GM21723 (cell line): Measurements from ENCODE around the gene CBX1.
"Not testable (repeated sequence)": the region's sequence is repeated elsewhere in the genome, so short reads cannot be mapped to it uniquely, and the experiment has no call there.

Source experiments
- ATAC-seq: cut with Tn5 transposase; IDR thresholded peaks from one replicate; pipeline ENCODE4 v1.9.1; 2021; ENCODE audit warnings: mild to moderate bottlenecking, moderate library complexity; ENCODE audit not compliant: unreplicated experiment

The CBX1 gene

DNA sequence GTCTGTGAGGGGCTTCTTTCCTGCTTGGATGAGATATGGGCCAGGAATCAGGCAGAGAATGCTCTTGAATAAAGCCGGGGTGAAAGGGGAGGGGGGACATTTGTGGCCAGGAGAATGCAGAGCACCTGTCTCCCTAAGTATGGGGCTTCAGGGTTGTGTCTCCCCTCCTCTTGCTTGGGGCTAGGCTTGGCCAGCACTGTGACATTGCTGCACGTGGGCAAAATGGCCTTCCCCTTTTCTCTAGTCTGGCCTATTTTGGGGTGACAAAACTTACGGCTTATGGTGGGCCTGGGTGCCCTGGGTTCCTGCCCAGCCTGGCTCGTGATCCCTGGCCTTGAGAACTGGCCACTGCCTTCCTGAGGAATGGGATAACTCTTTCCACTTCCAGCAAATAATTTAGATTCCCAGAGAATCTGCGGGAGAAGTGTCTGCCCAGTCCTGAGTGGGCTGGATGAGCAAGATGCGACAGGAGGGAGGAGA, 47.5 kb downstream of the CBX1 start:
- no peak for ATAC-seq

DNA sequence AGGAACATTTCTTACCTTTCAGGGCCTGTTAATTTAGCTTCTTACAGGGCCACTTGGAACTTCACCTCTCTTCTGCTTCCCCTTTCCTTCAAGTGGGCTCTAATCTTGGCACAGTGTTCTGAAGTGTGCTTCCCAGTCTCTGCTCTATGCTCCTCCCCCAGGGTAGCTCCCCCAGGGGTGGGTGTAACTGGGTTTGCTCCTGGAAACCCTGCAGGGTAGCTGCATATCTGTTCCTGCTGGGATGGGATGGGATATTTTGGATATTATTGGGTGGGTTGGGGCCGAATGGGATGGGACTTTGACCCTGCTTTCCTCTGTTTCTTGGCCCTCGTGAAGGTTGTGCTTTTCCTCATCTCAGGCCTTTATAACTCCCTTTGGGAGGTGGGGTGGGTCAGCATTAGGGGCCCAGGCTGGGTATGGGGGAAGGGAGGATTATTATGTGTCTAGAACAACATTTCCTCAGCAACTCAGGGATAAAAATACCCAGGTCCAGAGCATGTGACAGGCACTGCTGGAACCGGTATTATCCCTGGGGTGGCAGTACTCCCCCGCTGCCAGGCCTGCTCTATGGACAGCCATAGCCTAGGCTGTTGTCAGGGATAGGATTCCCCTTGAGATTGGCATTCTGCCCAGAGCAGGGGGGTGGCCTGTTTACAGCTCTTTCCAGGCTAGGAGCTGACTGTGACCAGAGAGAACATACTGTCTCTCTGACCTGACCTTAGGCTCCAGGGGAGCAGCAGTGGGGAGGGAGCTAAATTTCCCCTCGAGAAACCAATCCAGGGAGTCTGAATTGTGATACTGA, 48.1 kb downstream of the CBX1 start:
- ATAC-seq: no peak

DNA sequence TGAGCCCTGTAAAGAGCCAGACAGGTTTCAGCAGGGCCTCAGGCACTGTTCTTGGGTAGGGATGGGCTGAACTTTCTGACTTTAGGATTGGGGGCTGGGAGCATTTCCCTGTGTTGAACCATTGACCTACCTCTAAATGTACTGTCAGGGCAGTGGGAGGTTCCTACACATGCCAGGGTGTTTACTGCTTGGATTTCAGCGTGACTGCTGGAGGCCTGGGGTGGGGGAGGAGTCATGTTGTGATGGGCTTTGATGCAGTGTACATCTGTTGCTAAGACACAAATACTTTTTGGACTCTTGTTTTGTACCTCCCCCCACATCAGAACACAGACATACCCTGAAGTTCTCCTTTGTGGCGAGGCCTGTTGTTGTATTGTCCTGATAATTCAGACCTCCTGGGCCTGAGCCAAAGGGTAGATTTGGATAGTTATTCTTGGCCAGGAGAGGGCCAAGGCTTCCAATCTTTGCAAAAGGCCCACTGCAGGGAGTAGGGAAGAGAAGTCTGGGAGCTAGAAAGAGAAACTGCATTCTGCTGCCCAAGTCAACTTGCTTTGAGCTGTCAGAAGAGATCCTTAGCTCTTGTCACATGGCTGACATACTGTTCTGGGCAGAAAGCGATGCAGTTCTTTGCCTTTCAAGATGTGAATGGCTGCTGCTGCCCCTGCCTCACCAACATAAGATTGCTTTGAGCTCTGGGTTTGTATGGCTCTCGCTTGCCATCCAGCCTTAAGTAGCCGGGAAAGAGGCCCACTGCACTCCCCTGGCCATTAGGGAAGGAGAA, 49.4 kb downstream of the CBX1 start:
- ATAC-seq: no peak

DNA sequence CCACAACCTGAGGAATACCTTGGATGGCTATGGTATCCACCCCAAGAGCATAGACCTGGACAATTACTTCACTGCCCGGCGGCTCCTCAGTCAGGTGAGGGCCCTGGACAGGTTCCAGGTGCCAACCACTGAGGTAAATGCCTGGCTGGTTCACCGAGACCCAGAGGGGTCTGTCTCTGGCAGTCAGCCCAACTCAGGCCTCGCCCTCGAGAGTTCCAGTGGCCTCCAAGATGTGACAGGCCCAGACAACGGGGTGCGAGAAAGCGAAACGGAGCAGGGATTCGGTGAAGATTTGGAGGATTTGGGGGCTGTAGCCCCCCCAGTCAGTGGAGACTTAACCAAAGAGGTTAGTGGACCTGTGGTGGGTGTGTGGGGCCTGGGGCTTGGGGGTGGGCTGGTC, 50.0 kb downstream of the CBX1 start:
- no peak for ATAC-seq

DNA sequence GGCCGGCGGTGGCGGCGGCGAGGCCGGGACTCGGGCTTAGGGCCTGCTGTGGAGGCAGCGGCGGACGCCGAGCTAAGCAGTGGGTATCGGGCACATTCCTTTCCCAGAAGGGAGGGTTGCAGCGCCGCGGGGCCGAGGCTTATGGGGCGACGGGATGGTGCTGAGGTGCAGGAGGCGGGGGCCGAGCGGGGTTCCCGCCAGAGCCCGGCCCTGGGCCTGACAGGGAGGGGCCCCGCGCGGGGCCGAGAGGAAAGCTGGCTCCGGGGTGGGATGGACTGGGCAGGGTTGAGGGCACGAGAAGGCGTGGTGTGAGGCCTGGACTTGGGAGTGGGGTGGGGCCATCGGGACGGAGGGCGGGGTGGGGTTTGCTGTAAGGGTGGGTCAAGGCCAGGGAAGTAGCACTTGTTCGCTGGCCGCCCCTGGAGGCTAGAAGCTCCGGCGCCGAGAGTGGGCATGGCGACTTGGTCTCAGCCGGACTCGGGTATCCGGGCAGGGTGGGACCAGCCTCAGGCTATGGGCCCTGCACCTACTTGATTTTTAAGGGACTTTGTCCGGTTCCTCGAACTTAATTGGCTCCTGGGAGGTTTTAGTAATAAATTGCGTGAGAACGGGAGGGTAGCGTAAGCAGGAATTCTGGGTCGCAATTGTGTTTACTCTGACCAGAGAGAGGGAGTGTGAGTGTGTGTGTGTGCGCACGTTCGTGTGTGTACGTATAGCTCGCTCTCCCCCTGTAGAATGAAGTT, 52.7 kb downstream of the CBX1 start:
- peak; percentile 42 for ATAC-seq

DNA sequence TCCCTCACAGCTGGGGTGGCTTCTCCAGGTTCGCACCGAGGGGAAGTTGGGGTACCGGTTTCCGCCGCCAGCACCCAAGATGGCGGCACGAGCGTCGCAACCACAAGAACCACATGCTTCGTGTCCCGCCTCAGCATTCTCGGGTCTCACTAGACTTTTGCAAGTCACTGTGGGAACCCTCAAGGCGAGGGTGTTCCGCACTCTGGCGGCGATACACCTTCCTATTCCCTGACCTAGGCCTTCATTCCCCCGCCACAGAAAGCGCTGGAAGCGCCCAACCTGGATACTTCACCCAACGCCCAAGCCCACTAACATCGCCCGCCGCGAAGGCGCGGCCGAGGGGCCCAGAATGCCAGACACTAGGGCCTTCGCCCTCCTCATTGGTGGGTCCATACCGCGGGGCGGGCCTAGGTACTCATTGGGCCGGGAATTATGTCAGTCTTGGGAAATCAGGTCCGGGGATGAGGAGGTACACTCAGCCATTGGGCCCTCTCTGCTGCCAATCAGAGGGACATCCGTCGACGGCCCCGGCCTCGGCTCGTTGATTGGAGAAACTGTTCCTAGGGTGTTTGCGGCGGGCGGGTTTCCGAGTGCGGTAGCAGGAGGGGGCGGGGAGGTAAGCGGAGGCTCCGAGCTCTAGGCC, 53.4 kb downstream of the CBX1 start, which contains the start of gene NFE2L1:
NFE2L1 (plus strand) TSS at position 619 of the 643 bp plus-strand sequence. CDS start 2,760 bp downstream, outside the sequence.
- ATAC-seq: peak; percentile 90

DNA sequence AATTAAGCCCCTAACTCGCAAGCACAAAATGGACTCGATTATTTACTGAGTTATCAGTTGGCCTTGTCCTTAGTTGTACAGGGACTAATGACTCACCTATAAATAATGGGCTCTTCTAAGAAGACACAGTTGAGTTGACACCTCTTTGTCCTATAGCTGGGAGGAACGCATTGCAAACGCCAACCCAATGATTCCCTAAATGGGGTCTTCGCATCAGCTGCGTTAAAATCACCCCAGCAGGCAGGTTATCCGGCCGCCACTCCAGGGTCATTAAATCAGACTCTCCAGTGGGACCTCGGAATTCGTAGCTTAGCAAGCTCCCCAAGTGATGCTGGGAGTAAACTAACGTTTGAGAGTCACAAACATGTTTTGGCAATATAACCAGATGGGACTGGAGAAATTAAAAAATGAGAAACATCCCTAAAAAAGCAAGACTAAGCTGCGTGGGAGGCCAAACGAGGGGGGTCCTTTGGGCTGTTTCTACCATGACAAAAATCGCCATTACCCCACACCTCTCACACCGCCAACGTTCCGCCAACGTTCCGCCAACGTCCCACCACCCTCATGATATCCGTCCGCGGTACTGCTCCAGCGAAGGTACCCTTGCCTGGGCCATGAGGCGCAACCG, 54.1 kb downstream of the CBX1 start:
- no peak for ATAC-seq

DNA sequence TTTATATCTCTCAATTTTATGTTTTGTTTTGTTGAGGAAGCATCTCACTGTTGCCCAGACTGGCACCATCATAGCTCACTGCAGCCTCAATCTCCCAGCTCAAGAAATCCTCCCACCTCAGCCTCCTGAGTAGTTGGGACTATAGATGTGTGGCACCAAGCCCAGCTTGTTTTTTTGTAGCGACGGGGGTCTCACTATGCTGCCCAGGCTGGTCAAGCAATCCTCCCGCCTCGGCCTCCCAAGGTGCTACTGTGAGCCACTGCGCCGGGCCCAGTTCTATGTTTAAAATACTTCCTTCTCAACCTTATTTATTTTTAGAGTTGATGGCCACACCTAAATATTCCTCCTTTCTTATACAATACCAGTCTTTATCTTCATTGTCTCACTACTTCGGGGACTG, 55.0 kb downstream of the CBX1 start:
- ATAC-seq: no peak

DNA sequence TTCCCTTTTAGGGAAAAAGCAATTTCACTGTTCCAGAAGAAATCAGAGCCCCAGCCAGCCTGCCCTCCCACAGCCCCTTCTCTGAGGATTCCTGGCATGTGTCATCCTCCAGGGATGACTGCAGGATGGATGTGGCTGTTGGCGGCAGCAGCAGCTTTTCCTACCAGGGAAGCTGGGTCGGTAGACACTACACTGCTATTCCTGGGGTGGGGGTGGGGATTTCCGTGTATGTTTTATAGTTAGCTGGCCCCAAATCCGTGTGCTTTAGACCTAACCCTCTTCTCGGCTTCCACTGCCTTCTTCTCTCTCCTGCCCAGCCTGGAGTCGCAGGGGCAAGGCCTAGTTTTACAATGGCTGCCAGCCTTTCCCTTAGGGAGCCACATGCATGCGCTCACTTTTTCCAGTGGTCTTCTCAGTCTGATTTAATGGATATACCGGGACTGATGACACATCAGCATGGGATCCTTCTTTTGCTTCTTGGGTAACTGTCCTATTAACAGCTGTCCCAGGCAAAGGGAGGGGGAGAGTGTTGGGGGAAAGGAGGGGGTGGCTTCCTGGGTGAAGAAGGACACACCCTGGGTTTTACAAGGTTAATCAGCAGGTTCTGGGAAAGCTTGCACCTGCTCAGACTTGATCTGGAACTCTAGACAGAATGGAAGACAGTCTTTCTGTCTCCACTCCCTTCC, 55.8 kb downstream of the CBX1 start:
- no peak for ATAC-seq

DNA sequence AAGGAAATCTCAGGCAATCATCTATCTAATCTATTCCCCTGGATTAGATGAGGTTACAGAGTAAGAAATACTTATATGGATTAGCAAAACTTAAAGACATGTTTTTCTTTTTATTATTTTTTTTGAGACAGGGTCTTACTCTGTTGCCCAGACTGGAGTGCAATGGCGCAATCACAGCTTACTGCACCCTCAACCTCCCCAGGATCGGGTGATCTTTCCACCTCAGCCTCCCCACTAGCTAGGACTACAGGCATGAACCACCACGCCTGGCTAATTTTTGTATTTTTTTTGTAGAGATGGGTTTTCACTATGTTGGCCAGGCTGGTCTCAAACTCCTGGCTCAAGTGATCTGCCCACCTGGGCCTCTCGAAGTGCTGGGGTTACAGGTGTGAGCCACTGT, 56.4 kb downstream of the CBX1 start:
- ATAC-seq: no peak

DNA sequence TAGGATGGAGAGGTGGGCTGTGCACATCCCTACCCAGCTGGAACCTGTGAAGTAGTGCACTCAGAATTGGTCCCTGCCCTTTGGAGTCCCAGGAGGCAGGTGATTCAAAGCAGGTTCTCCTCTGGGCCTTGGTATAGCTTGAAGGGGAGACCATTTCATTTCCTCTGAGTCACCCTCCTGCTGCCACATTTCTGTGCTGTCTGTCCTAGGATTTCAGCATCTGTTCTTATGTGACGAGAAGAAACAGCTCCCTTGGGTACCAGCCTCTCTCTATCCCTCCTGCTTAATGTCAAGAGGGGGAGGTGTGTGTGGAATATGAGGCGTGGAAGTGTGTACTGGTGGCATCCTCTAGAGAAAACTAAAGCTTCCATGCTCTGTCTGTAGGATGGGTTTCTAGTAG, 58.1 kb downstream of the CBX1 start:
- ATAC-seq: no peak

DNA sequence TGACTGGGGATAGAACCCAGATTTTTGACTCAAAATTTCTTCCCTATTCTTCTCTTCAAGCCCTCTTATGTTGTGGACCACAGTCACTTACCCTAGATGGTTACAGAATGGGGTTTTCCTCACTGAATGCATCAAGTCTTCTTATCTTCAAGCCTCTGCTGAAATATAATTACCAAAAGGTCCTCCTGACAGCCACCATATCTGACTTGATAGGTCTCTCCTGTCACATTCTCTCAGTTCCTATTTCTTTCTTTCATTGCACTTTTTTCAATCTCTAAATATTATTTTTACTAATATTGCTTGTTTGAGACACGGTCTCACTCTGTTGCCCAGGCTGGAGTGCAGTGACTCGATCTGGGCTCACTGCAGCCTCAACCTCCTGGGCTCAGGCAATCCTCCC, 62.6 kb downstream of the CBX1 start:
- no peak for ATAC-seq

DNA sequence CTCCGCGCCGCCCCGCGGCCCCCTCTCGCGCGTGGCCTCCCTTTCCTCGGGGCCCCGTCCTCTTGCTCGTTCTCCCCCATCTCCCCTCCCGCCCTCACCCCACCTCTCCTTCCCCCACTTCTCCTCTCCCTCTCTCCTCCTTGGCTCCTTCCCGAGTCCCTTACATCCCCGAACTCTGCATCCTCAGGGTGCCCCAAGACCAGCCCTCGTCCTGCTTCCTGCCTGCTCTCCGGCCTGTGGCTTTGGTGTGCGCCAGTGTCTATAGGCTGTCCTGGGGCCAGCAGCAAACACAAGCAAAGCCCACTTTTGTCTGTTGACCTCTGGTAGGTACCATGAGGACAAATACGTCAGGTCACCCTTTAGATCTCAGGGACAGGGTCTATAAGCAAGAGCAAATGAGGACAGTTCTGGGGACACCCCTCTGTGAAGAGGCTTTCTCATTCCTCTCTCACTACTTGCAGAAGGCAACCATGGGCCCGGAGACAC, 63.4 kb downstream of the CBX1 start:
- ATAC-seq: no peak

DNA sequence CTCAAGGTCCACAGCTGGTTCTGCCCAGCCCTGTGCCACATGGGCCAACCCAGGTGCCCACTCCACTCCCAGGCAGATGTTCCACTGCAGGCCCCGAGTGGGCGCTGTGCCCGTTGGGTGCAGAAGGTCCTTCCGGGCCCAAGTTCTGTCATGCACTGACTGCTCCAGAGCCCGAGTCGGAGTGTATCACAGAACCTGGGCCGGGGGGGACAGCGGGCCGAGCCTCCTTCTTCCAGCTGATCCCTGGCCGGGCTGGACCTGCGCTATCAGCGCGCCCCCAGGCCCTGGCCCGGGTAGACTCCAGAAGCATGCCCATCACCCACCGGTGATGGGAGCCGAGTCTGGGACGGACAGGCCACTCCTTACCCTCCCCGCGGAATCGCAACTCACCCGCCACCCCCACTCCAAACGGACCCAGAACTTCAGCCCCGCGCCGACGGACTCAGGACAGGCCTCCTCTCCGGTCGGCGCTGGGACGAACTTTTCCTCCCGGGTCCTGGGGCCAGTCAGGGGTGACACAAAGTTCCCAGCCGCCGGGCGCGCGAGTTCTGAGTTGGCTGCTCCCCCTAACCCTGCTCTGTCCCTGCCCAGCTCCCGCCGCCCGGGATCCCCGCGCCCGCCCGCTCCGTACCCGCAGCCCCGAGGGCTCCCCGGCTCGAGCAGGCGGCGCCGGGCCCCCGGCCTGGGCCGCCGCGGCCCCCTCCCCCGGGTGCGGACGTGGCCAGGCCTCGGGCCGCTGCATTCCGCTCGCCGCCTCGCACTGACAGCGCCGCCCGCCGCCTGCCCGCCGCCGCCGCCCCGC, 64.0 kb downstream of the CBX1 start, which contains the start of gene COPZ2:
COPZ2 (minus strand) TSS at position 762 of the 802 bp plus-strand sequence; CDS start at position 742, 20 bp downstream.
- peak; percentile 60 for ATAC-seq

DNA sequence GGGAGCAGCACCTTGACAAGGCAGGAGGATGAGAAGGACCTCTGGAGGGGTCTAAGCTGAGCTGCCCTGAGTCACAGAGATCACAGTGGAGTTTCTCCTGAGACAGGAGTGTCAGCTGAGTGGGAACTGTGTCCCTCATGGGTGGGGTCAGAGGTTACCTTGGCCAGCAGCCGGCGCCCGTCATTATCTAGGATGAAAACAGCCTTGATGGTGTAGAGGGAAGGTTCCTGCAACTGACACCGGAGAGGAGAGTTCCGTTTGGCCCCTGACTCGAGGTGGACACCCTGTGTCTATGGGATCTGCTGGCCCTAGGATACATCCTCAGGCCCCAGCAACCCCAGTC, 64.6 kb downstream of the CBX1 start:
- no peak for ATAC-seq

DNA sequence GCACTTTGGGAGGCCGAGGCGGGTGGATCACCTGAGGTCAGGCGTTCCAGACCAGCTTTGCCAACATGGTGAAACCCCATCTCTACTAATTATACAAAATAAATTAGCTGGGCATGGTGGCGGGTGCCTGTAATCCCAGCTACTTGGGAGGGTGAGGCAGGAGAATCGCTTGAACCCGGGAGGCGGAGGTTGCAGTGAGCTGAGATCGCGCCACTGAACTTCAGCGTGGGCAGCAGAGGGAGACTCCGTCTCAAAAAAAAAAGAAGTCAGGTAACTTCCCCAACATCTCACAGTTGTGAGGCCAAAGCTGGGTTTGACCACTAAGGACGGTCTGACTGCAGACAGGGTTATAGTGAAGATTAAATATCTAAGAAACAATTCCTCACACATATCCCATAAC, 66.5 kb downstream of the CBX1 start:
- not testable (repeated sequence) for ATAC-seq

DNA sequence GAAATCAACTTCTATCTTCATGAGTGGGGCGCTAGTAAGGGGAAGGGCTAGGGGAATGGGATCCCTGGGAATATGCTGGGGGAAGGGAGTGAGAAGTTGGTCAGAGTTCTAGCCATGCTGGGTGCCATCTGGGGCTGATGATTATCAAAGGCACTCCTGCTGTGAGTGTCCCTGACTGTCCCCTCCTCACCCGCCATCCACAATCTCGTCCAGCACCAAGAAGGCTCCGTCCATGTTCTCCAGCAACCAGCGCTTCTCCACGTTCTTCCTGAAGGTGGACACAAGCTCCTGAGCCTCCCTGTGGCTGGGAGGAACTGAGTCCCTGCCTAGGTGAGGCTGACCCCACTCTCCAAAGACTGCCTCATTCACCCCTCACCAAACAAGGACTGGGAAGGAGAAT, 69.3 kb downstream of the CBX1 start:
- ATAC-seq: no peak

DNA sequence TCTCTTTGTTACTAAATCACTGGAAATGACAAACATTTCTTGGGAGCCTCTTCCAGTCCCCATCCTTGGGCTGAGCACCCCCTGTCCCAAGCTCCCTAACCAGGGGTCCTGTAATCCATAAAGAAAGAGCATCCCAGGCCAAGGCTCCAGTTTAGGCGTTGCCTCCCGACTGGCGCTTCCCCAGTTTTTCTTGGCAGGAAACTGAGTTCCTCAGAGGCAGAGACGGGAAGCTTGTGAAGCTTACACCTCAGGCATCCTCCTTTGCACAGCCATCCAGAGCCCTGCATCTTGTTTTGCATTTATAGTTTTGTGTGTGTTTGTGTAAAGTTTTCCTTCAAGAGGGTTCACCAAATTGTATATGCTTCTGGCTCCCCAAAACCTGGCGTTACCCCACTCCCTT, 70.7 kb downstream of the CBX1 start:
- ATAC-seq: no peak

DNA sequence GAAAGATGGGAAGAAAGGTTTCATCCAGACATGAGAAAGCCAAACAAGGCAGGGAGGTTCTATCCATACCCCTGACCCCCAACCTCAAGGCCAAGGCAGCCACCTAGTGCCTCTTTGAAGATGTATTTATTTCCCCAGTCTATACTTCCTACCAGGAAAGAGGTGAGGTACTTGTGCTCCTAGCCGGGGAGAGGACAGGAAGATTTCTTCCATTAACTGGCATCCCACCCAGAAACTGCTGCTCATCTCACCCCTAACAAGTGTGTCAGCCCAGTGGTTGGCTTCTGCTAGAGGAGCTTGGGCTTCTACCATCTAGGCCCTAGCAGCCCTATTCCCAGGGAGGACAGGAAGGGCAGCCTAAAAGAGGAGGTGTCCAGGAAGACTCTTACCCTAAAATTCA, 72.5 kb downstream of the CBX1 start:
- ATAC-seq: no peak
